HepG2 (cell line): Measurements from ENCODE around the gene C22orf39. TPM values are rescaled to one million over a fixed set of nuclear protein-coding genes. Genes with fewer than 3 reads are reported as not detected.

ENCODE experiments used
- CBFB ChIP-seq: sonication (generic); formaldehyde crosslinking; IDR thresholded peaks from 2 replicates; pipeline ENCODE4 v1.4.0; 2020; ENCODE audit warnings: missing genetic modification reagents
- MTA3 ChIP-seq: sonication (generic); formaldehyde crosslinking; IDR thresholded peaks from 2 replicates; pipeline ENCODE4 v1.4.0; 2020; ENCODE audit warnings: missing genetic modification reagents
- REST ChIP-seq, 2 experiments: IDR thresholded peaks; 2 replicates each; pipeline ENCODE4 v1.6.1; 2011 to 2012; ENCODE audit warnings: low read length in 2 of 2, borderline replicate concordance in 1 of 2, low read depth in 1 of 2, mild to moderate bottlenecking in 1 of 2, moderate library complexity in 1 of 2
- SP1 ChIP-seq, 2 experiments: fragments of 450-650 bp in 1 of 2; sonication (generic) in 1 of 2; formaldehyde crosslinking in 1 of 2; IDR thresholded peaks; 2 replicates each; pipeline versions ENCODE4 v1.4.0 to v1.6.1; 2016 to 2020; ENCODE audit warnings: missing genetic modification reagents in 1 of 2
- TOPORS ChIP-seq: sonication (generic); formaldehyde crosslinking; IDR thresholded peaks from 2 replicates; pipeline ENCODE4 v1.8.0; 2023; ENCODE audit warnings: mild to moderate bottlenecking, missing genetic modification reagents
- ZC3H4 ChIP-seq: sonication (generic); formaldehyde crosslinking; IDR thresholded peaks from 2 replicates; pipeline ENCODE4 v1.4.0; 2020; ENCODE audit warnings: missing genetic modification reagents, borderline replicate concordance
- ZHX2 ChIP-seq, 2 experiments: sonication (generic) in 1 of 2; formaldehyde crosslinking in 1 of 2; IDR thresholded peaks; 2 replicates each; pipeline versions ENCODE4 v1.6.1 to v1.9.0; 2014 to 2022; ENCODE audit warnings: antibody characterized with exemption in 1 of 2, borderline replicate concordance in 1 of 2, inconsistent platforms in 1 of 2, low read depth in 1 of 2, missing genetic modification reagents in 1 of 2
- ZIK1 ChIP-seq: sonication (generic); formaldehyde crosslinking; IDR thresholded peaks from 2 replicates; pipeline ENCODE4 v1.5.0; 2020; ENCODE audit warnings: mild to moderate bottlenecking, low read depth, missing genetic modification reagents, borderline replicate concordance
- ZNF224 ChIP-seq: sonication (generic); formaldehyde crosslinking; IDR thresholded peaks from 2 replicates; pipeline ENCODE4 v1.5.0; 2020; ENCODE audit warnings: mild to moderate bottlenecking, missing genetic modification reagents
- ZNF615 ChIP-seq: sonication (generic); formaldehyde crosslinking; IDR thresholded peaks from 2 replicates; pipeline ENCODE4 v1.5.0; 2020; ENCODE audit warnings: mild to moderate bottlenecking, missing genetic modification reagents, borderline replicate concordance
- ZNF782 ChIP-seq: sonication (generic); formaldehyde crosslinking; IDR thresholded peaks from 2 replicates; pipeline ENCODE4 v1.4.0; 2020; ENCODE audit warnings: missing genetic modification reagents, mild to moderate bottlenecking, borderline replicate concordance
- polyA plus RNA-seq, 8 experiments: library from polyadenylated mRNA; depleted of rRNA in 3 of 8; stranded (reverse) in 7 of 8; unstranded in 1 of 8; fragments of >200 nt; fragmentation: Illumina TruSeq in 4 of 8; extraction: Trizol in 4 of 8; gene quantifications; 2 replicates each; pipeline versions ENCODE4 v1.2.1 to v1.2.3, GENCODE V29; 2011 to 2016; ENCODE audit warnings: low read depth in 4 of 8, missing spikeins in 1 of 8, mixed read lengths in 1 of 8; ENCODE audit not compliant: insufficient read depth in 1 of 8
- total RNA-seq, 5 experiments: library from RNA; depleted of rRNA; stranded (reverse); fragments of >200 nt; fragmentation: Illumina TruSeq; extraction: Trizol; gene quantifications; 2 replicates each; pipeline ENCODE4 v1.2.3, GENCODE V29; 2016; ENCODE audit warnings: low read depth in 1 of 5
- TF ChIP-seq, protein P1 (sequence below): sonication (generic); formaldehyde crosslinking; IDR thresholded peaks from 2 replicates; pipeline ENCODE4 v1.8.0; 2022; ENCODE audit warnings: mild to moderate bottlenecking, missing genetic modification reagents; ENCODE audit not compliant: insufficient replicate concordance
- TF ChIP-seq, protein P2 (sequence below): sonication (generic); formaldehyde crosslinking; IDR thresholded peaks from 2 replicates; pipeline ENCODE4 v1.8.0; 2022; ENCODE audit warnings: missing genetic modification reagents, mild to moderate bottlenecking, borderline replicate concordance
- TF ChIP-seq, protein P3 (sequence below): sonication (generic); formaldehyde crosslinking; IDR thresholded peaks from 2 replicates; pipeline ENCODE4 v1.4.0; 2020; ENCODE audit warnings: missing genetic modification reagents

Gene C22orf39
- total and polyA plus RNA-seq, 2 of the 13 experiments (the other 11 are each of a cell fraction or from before 2014, with no cell fraction given) = 23.4 to 26.4 TPM

DNA sequence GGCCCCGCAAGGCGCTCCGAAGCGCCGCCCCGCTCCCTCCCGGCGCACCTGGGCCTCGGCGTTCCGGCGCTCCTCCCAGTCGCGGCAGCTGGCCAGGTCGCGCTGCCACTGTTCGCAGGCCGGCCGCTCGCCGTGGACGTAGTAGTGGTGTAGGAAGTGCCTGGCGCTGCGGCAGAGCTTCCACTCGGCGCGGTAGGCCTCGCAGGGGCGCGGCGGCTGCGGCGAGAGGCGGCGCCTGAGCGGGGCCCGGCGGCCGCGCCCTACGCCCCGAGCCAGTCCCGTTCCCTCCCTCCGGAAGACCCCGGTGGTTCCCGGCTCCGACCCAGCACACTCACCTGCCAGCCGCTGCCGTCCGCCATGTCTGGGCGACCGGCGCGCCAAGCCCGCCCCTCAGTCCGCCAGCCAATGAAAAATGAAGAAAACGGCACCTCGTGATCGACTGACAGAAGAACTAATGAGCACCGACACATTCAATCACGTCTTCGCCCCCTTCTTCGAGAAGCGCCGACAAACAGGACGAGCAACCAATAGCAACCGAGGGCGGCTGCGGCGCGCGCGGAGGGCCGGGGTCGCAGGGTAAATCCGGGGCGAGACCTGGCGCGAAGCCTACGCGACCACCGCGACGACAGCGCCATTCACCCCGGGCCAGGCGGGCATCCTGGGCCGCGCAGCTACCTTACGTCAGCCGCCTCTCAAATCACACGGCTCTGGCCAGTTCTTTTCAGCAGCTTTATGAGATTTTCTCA, at the start of gene C22orf39 (continued):
- TF ChIP-seq ZNF224 (CRISPR knock-in tag) (peak; percentile 60; the same call in 1 of the 2 replicates), MTA3 (no peak), ZNF782 (CRISPR knock-in tag) (no peak), SP1 (IDR thresholded peaks at IDR 0.05) (no peak), SP1 (CRISPR knock-in tag; IDR thresholded peaks at IDR 0.05) (peak; percentile 58; the same call in 1 of the 2 replicates), ZNF615 (CRISPR knock-in tag) (no peak), TOPORS (CRISPR knock-in tag) (peak; percentile 24; the same call in 1 of the 2 replicates), ZIK1 (CRISPR knock-in tag) (0 out of 2 replicates have a peak, but pooled peaks have one; percentile 10), CBFB (CRISPR knock-in tag) (no peak), REST (IDR thresholded peaks at IDR 0.05; ENCODE audit: borderline replicate concordance in 1 of 2, low read depth in 1 of 2, low read length in 2 of 2) (no peak), ZC3H4 (CRISPR knock-in tag) (no peak), ZHX2 (IDR thresholded peaks at IDR 0.05; ENCODE audit: low read depth) (peak; percentile 43; the same call in 1 of the 2 replicates), ZHX2 (CRISPR knock-in tag; IDR thresholded peaks at IDR 0.05; ENCODE audit: borderline replicate concordance) (0 out of 2 replicates have a peak, but pooled peaks have one; percentile 23)
- TF ChIP-seq, protein P1, sequence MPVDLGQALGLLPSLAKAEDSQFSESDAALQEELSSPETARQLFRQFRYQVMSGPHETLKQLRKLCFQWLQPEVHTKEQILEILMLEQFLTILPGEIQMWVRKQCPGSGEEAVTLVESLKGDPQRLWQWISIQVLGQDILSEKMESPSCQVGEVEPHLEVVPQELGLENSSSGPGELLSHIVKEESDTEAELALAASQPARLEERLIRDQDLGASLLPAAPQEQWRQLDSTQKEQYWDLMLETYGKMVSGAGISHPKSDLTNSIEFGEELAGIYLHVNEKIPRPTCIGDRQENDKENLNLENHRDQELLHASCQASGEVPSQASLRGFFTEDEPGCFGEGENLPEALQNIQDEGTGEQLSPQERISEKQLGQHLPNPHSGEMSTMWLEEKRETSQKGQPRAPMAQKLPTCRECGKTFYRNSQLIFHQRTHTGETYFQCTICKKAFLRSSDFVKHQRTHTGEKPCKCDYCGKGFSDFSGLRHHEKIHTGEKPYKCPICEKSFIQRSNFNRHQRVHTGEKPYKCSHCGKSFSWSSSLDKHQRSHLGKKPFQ = peak; percentile 67
- TF ChIP-seq, protein P2, sequence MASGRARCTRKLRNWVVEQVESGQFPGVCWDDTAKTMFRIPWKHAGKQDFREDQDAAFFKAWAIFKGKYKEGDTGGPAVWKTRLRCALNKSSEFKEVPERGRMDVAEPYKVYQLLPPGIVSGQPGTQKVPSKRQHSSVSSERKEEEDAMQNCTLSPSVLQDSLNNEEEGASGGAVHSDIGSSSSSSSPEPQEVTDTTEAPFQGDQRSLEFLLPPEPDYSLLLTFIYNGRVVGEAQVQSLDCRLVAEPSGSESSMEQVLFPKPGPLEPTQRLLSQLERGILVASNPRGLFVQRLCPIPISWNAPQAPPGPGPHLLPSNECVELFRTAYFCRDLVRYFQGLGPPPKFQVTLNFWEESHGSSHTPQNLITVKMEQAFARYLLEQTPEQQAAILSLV (CRISPR knock-in tag) = no peak
- TF ChIP-seq, protein P3, sequence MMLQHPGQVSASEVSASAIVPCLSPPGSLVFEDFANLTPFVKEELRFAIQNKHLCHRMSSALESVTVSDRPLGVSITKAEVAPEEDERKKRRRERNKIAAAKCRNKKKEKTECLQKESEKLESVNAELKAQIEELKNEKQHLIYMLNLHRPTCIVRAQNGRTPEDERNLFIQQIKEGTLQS (CRISPR knock-in tag) = peak; percentile 13
